Cardiac fibroblast (primary cell): ENCODE measurements around the gene MID1.

Experiments used
- DNase-seq, 2 donors: peaks; one replicate each; pipeline versions ENCODE4 v3.0.0 to v3.0.0-alpha.2; 2010; ENCODE audit warnings: low read depth in 2 of 2
- H3K4me3 ChIP-seq, 2 donors: replicated peaks in 1 of 2; 1 replicate in 1 of 2; 2 replicates in 1 of 2; pipeline ENCODE4 v1.5.1; 2011; ENCODE audit warnings: low read depth in 2 of 2, low read length in 2 of 2, mild to moderate bottlenecking in 2 of 2, moderate library complexity in 1 of 2
- CTCF ChIP-seq: IDR thresholded peaks from one replicate; pipeline ENCODE4 v1.5.1; 2011; ENCODE audit warnings: low read depth, mild to moderate bottlenecking, low read length, inconsistent platforms

The MID1 gene

DNA sequence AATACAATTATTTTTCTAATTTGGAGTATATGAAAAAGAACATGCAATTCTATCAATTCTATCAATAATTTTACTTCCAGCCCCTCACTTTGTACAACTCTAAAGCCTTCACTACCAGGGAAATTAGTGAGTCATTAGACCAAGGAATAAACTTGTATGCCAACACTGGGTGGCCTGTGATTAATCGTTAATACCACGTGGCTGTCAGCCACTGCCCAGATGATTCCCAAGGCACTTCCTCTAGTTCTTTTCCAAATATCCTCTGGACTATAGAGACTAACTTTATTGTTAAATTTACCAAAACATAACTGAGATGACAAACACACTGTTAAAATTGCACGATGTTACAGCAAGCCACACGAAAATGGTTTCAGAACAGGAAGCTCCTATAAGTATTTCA, 45.7 kb downstream of the MID1 start:
- TF ChIP-seq CTCF = no peak
- no peak overlapping the region for H3K4me3 ChIP-seq
- peak; percentile 53 to 64 for DNase-seq

DNA sequence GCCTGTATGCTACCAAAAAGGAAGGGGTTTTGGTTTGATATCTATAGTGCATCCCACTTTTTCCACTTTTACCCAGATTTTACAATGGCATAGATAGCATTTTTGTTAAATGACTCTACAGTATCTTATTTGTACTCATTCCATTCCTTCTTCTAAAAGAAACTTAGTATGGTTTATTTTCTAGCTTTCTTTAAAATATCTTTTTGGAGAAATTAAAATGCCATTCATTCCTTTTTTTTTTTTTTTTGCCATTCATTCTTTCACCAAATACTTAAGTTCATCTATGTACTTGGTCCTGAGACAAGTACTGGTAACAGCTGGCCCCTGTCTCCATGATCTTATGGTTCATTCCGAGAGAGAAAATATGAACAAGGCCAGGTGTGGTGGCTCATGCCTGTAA, 49.1 kb downstream of the MID1 start:
- H3K4me3 ChIP-seq = no peak overlapping the region
- no peak for DNase-seq
- no peak for TF ChIP-seq CTCF

GRCh38 chrX:10570601-10571000, 49.8 kb downstream of the MID1 start:
- peak in 1 of 2 donors; percentile 23 for DNase-seq
- H3K4me3 ChIP-seq = no peak overlapping the region
- TF ChIP-seq CTCF = no peak

- TF ChIP-seq CTCF = no peak
- peak in 1 of 2 donors; percentile 46 for DNase-seq
- no peak overlapping the region for H3K4me3 ChIP-seq
Measured at GRCh38 chrX:10569946-10570345, 50.4 kb downstream of the MID1 start.

DNA sequence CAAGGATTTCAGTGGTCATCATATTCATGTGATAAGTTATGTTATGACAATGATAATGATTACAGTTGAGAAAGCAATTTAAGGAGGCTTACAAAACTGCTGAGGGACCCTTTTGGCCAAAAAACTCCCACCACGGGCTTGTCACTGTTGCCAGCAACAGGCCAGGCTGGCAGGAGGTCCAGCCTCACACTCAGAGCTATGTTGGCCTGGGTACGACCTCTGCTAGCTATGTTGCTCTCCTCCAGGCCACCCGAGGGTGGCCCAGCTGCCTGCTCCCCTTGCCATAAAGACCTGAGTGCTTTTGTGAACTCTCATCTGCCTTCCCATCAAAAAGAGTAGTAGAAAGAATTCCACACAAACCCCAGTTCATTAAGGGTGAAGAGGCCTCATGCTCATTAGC, 52.0 kb downstream of the MID1 start:
- TF ChIP-seq CTCF = no peak
- no peak overlapping the region for H3K4me3 ChIP-seq
- no peak for DNase-seq

GRCh38 chrX:10567136-10567535, 53.2 kb downstream of the MID1 start:
- H3K4me3 ChIP-seq = no peak overlapping the region
- no peak for TF ChIP-seq CTCF

GRCh38 chrX:10566716-10567097, 53.7 kb downstream of the MID1 start:
- no peak overlapping the region for H3K4me3 ChIP-seq
- no peak for DNase-seq
- no peak for TF ChIP-seq CTCF

More at GRCh38 chrX:10567136-10567535, 53.2 kb downstream of the MID1 start:
- DNase-seq = no peak
